ENCODE results near the gene TBATA.

The TBATA gene

DNA sequence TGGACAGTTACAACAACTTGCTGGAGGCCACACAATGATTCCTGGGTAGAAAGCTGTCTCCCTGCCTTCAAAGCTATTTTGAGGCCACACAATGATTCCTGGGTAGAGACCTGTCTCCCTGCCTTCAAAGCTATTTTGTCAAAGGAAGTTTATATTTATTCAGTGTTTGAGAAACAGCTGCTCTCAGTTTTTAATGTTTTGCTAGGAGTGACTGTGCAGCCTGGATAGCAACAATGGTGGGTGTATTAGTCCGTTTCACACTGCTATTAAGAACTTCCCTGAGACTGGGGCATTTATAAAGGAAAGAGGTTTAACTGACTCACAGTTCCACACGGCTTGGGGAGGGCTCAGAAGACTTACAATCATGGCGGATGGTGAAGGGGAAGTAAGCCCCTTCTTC, 26.7 kb upstream of the TBATA start:
- Histone ChIP-seq H3K4me3 (ENCODE audit: low read depth, low read length) (no peak overlapping the region), H3K9me3 (ENCODE audit: control insufficient read depth, insufficient read depth, low read depth, low read length) (no peaks in the 10 kb centered on the region), H3K27ac (ENCODE audit: extremely low read depth, low read depth, low read length) (no peak overlapping the region), H3K4me1 (ENCODE audit: control insufficient read depth, insufficient read depth, low read length) (no peaks in the 10 kb centered on the region), H3K36me3 (ENCODE audit: control insufficient read depth in 2 of 2, insufficient read depth in 1 of 2, low read length in 2 of 2) (peaks cover 0 to under 1% of the 10 kb centered on the region in 2 experiments; a peak in 1 of 3 replicates)
- POLR2A ChIA-PET: no interaction called here
- CTCF ChIA-PET: no interaction called here
- TF ChIP-seq ZNF555 (tag by site-specific recombination; conservative IDR thresholded peaks at IDR 0.05): no peak

DNA sequence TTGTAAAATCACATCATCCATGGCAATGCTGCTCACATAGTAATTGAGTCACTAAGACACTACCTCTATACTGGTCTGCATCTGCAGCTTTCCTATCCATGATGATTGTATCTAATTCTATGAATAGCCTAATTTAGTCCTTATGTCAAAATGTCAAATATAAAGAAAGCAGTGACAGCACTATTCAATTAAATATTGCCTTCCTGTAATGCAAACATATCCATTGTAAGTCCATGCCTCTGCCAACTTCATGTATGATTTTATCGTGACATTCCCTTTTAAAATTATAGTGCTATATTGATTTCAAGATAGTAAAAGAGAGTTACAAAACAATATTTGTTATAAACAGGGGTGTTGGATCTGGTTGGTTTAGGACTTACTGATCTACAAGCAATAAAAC, 25.8 kb upstream of the TBATA start:
- ChIA-PET POLR2A (no interaction called here), CTCF (interaction anchor here (1.1 kb wide), 1 partner anchor 92 kb away, joined by 4 read pairs; no protein-coding TSS in a partner anchor)
- no peaks in the 10 kb centered on the region for H3K4me1 ChIP-seq (ENCODE audit: control insufficient read depth, insufficient read depth, low read length)

More for the DNA sequence above, 25.8 kb upstream of the TBATA start:
- Histone ChIP-seq H3K36me3 (ENCODE audit: control insufficient read depth in 2 of 2, insufficient read depth in 1 of 2, low read length in 2 of 2) (no peaks in the 10 kb centered on the region), H3K4me3 (ENCODE audit: low read depth, low read length) (no peak overlapping the region), H3K27ac (ENCODE audit: extremely low read depth, low read depth, low read length) (no peak overlapping the region), H3K9me3 (ENCODE audit: control insufficient read depth, insufficient read depth, low read depth, low read length) (no peaks in the 10 kb centered on the region)
- TF ChIP-seq MZF1 (tag by site-specific recombination; IDR thresholded peaks at IDR 0.05; ENCODE audit: borderline replicate concordance): no peak
- TF ChIP-seq WT1 (tag by site-specific recombination; IDR thresholded peaks at IDR 0.05): no peak
- no peak for TF ChIP-seq ZNF660 (tag by site-specific recombination; IDR thresholded peaks at IDR 0.05)
- no peak for TF ChIP-seq ZNF10 (tag by site-specific recombination; IDR thresholded peaks at IDR 0.05)
- TF ChIP-seq TRIM28 (IDR thresholded peaks at IDR 0.05; ENCODE audit: borderline replicate concordance, low read length): no peak
- TF ChIP-seq ZNF354C (tag by site-specific recombination; IDR thresholded peaks at IDR 0.05; ENCODE audit: borderline replicate concordance, low read depth): no peak
- TF ChIP-seq ZBTB8A (tag by site-specific recombination; IDR thresholded peaks at IDR 0.05): no peak
- TF ChIP-seq ZNF48 (tag by site-specific recombination; IDR thresholded peaks at IDR 0.05): no peak
- TF ChIP-seq, protein P1, sequence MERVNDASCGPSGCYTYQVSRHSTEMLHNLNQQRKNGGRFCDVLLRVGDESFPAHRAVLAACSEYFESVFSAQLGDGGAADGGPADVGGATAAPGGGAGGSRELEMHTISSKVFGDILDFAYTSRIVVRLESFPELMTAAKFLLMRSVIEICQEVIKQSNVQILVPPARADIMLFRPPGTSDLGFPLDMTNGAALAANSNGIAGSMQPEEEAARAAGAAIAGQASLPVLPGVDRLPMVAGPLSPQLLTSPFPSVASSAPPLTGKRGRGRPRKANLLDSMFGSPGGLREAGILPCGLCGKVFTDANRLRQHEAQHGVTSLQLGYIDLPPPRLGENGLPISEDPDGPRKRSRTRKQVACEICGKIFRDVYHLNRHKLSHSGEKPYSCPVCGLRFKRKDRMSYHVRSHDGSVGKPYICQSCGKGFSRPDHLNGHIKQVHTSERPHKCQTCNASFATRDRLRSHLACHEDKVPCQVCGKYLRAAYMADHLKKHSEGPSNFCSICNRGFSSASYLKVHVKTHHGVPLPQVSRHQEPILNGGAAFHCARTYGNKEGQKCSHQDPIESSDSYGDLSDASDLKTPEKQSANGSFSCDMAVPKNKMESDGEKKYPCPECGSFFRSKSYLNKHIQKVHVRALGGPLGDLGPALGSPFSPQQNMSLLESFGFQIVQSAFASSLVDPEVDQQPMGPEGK (tag by site-specific recombination; IDR thresholded peaks at IDR 0.05): no peak
- TF ChIP-seq, protein P2, sequence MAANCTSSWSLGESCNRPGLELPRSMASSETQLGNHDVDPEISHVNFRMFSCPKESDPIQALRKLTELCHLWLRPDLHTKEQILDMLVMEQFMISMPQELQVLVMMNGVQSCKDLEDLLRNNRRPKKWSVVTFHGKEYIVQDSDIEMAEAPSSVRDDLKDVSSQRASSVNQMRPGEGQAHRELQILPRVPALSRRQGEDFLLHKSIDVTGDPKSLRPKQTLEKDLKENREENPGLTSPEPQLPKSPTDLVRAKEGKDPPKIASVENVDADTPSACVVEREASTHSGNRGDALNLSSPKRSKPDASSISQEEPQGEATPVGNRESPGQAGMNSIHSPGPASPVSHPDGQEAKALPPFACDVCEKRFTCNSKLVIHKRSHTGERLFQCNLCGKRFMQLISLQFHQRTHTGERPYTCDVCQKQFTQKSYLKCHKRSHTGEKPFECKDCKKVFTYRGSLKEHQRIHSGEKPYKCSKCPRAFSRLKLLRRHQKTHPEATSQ (tag by site-specific recombination; IDR thresholded peaks at IDR 0.05): no peak
- no peak for TF ChIP-seq ZNF830 (tag by site-specific recombination; IDR thresholded peaks at IDR 0.05; ENCODE audit: low read depth)
- no peak for TF ChIP-seq ZNF174 (tag by site-specific recombination; IDR thresholded peaks at IDR 0.05)
- no peak for TF ChIP-seq ZSCAN30 (tag by site-specific recombination; IDR thresholded peaks at IDR 0.05)
- TF ChIP-seq, protein P3, sequence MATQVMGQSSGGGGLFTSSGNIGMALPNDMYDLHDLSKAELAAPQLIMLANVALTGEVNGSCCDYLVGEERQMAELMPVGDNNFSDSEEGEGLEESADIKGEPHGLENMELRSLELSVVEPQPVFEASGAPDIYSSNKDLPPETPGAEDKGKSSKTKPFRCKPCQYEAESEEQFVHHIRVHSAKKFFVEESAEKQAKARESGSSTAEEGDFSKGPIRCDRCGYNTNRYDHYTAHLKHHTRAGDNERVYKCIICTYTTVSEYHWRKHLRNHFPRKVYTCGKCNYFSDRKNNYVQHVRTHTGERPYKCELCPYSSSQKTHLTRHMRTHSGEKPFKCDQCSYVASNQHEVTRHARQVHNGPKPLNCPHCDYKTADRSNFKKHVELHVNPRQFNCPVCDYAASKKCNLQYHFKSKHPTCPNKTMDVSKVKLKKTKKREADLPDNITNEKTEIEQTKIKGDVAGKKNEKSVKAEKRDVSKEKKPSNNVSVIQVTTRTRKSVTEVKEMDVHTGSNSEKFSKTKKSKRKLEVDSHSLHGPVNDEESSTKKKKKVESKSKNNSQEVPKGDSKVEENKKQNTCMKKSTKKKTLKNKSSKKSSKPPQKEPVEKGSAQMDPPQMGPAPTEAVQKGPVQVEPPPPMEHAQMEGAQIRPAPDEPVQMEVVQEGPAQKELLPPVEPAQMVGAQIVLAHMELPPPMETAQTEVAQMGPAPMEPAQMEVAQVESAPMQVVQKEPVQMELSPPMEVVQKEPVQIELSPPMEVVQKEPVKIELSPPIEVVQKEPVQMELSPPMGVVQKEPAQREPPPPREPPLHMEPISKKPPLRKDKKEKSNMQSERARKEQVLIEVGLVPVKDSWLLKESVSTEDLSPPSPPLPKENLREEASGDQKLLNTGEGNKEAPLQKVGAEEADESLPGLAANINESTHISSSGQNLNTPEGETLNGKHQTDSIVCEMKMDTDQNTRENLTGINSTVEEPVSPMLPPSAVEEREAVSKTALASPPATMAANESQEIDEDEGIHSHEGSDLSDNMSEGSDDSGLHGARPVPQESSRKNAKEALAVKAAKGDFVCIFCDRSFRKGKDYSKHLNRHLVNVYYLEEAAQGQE (tag by site-specific recombination; IDR thresholded peaks at IDR 0.05): no peak
- TF ChIP-seq ZFP41 (tag by site-specific recombination; IDR thresholded peaks at IDR 0.05; ENCODE audit: borderline replicate concordance): no peak
- TF ChIP-seq, protein P4, sequence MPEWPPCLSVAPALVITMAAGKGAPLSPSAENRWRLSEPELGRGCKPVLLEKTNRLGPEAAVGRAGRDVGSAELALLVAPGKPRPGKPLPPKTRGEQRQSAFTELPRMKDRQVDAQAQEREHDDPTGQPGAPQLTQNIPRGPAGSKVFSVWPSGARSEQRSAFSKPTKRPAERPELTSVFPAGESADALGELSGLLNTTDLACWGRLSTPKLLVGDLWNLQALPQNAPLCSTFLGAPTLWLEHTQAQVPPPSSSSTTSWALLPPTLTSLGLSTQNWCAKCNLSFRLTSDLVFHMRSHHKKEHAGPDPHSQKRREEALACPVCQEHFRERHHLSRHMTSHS (tag by site-specific recombination; IDR thresholded peaks at IDR 0.05): no peak
- TF ChIP-seq ZNF155 (tag by site-specific recombination; IDR thresholded peaks at IDR 0.05): no peak
- TF ChIP-seq EGR2 (tag by site-specific recombination; IDR thresholded peaks at IDR 0.05; ENCODE audit: low read depth): no peak
- TF ChIP-seq FEZF1 (tag by site-specific recombination; IDR thresholded peaks at IDR 0.05): no peak
